H1 (cell line): ENCODE data around the gene PHACTR2. TPM values are rescaled to one million over a fixed set of nuclear protein-coding genes. Genes with fewer than 3 reads are reported as not detected.

Experiments used
- CTCF ChIA-PET: fragments of 300-600 bp; sonication (Branson Sonifier 250); formaldehyde crosslinking; loops from one replicate; lab custom pipeline; 2021; ENCODE audit not compliant: partially characterized antibody; lab: Charles Lee
- POLR2A ChIA-PET: fragments of 300-600 bp; sonication (Branson Sonifier 250); formaldehyde crosslinking; loops from one replicate; lab custom pipeline; 2021; ENCODE audit warnings: inconsistent platforms; ENCODE audit not compliant: partially characterized antibody; lab: Charles Lee
- DNase-seq, 2 experiments: peaks; one replicate each; pipeline versions ENCODE4 v3.0.0 to v3.0.0-alpha.2; 2010 to 2022; ENCODE audit warnings: low spot score in 2 of 2, low read depth in 1 of 2, mixed read lengths in 1 of 2
- FAIRE-seq: peaks from 2 replicates; lab custom pipeline; 2011; peaks lifted over from hg19 to GRCh38; lab: Jason Lieb, UNC
- H2AFZ ChIP-seq: 2 replicates; pipeline ENCODE4 v1.8.1; 2012; ENCODE audit warnings: low read length, inconsistent platforms
- H2AK5ac ChIP-seq: 2 replicates; pipeline ENCODE4 v1.6.1; 2013; ENCODE audit warnings: low read depth, low read length
- H2BK120ac ChIP-seq: replicated peaks from 2 replicates; pipeline ENCODE3; 2013; ENCODE audit warnings: low read depth, low read length, inconsistent platforms
- H2BK12ac ChIP-seq: 2 replicates; pipeline ENCODE4 v1.6.1; 2013; ENCODE audit warnings: low read depth, low read length
- H2BK15ac ChIP-seq: 2 replicates; pipeline ENCODE4 v1.6.1; 2013; ENCODE audit warnings: low read length
- H2BK20ac ChIP-seq: 2 replicates; pipeline ENCODE4 v1.6.1; 2013; ENCODE audit warnings: low read length
- H2BK5ac ChIP-seq: 2 replicates; pipeline ENCODE4 v1.6.1; 2013; ENCODE audit warnings: low read depth, low read length
- H3K14ac ChIP-seq: 2 replicates; pipeline ENCODE4 v1.6.1; 2013; ENCODE audit warnings: inconsistent platforms; ENCODE audit not compliant: insufficient read length
- H3K18ac ChIP-seq: 2 replicates; pipeline ENCODE4 v1.6.1; 2013; ENCODE audit warnings: low read length; ENCODE audit errors: extremely low read depth
- H3K23ac ChIP-seq: 2 replicates; pipeline ENCODE4 v1.6.1; 2013; ENCODE audit warnings: inconsistent platforms; ENCODE audit not compliant: insufficient read length
- H3K23me2 ChIP-seq: 2 replicates; pipeline ENCODE4 v1.6.1; 2013; ENCODE audit warnings: low read depth, low read length
- H3K27ac ChIP-seq: 2 replicates; pipeline ENCODE4 v1.6.1; 2011; ENCODE audit warnings: low read depth, low read length, inconsistent platforms
- H3K27me3 ChIP-seq, 4 experiments: replicated peaks in 1 of 4; 1 replicate in 1 of 4; 2 replicates in 3 of 4; pipeline versions ENCODE4 v1.6.1 to v1.8.1; 2011 to 2013; ENCODE audit warnings: low read length in 3 of 4, mild to moderate bottlenecking in 3 of 4, inconsistent platforms in 2 of 4, mixed read lengths in 2 of 4, moderate library complexity in 1 of 4; ENCODE audit not compliant: control insufficient read depth in 3 of 4, insufficient read depth in 3 of 4; ENCODE audit errors: extremely low read depth in 1 of 4
- H3K36me3 ChIP-seq, 4 experiments: 2 replicates each; pipeline versions ENCODE4 v1.6.1 to v1.8.1; 2011 to 2013; ENCODE audit warnings: mild to moderate bottlenecking in 4 of 4, low read length in 3 of 4, moderate library complexity in 2 of 4, control low read depth in 1 of 4, inconsistent platforms in 1 of 4; ENCODE audit not compliant: insufficient read depth in 4 of 4, control insufficient read depth in 2 of 4
- H3K4ac ChIP-seq: replicated peaks from 2 replicates; pipeline ENCODE3; 2013; ENCODE audit warnings: low read length, low read depth, mixed read lengths, inconsistent platforms; ENCODE audit not compliant: insufficient read length
- H3K4me1 ChIP-seq, 4 experiments: replicated peaks in 1 of 4; 1 replicate in 1 of 4; 2 replicates in 3 of 4; pipeline versions ENCODE4 v1.6.1 to v1.8.1; 2011 to 2013; ENCODE audit warnings: low read length in 3 of 4, inconsistent platforms in 2 of 4, mixed read lengths in 1 of 4; ENCODE audit not compliant: insufficient read depth in 4 of 4, control insufficient read depth in 3 of 4
- H3K4me2 ChIP-seq, 2 experiments: 2 replicates each; pipeline versions ENCODE4 v1.6.1 to v1.8.1; 2011 to 2013; ENCODE audit warnings: low read depth in 2 of 2, low read length in 2 of 2, control low read depth in 1 of 2, inconsistent platforms in 1 of 2, mild to moderate bottlenecking in 1 of 2; ENCODE audit not compliant: insufficient read depth in 1 of 2
- H3K4me3 ChIP-seq, 4 experiments: fragments of 200-600, 300-600 bp in 1 of 4; sonication (generic), shearing (Covaris generic), sonication (Bioruptor Twin) in 1 of 4; 2 replicates each; pipeline versions ENCODE4 v1.5.1 to v1.8.1; 2011 to 2016; ENCODE audit warnings: low read length in 4 of 4, low read depth in 3 of 4, control low read depth in 2 of 4, inconsistent platforms in 2 of 4, mild to moderate bottlenecking in 2 of 4, mixed read lengths in 1 of 4, moderate library complexity in 1 of 4; ENCODE audit not compliant: insufficient read depth in 2 of 4; ENCODE audit errors: extremely low read depth in 1 of 4
- H3K56ac ChIP-seq: replicated peaks from 2 replicates; pipeline ENCODE3; 2013; ENCODE audit warnings: low read depth, mild to moderate bottlenecking, mixed read lengths, low read length, inconsistent platforms; ENCODE audit not compliant: insufficient read length
- H3K79me1 ChIP-seq: 2 replicates; pipeline ENCODE4 v1.6.1; 2013; ENCODE audit warnings: low read depth, low read length, control low read depth
- H3K79me2 ChIP-seq, 2 experiments: 2 replicates each; pipeline versions ENCODE4 v1.6.1 to v1.8.1; 2012 to 2013; ENCODE audit warnings: low read length in 2 of 2, mild to moderate bottlenecking in 2 of 2, inconsistent platforms in 1 of 2; ENCODE audit not compliant: insufficient read depth in 2 of 2, control insufficient read depth in 1 of 2
- H3K9ac ChIP-seq, 4 experiments: replicated peaks in 1 of 4; 1 replicate in 1 of 4; 2 replicates in 3 of 4; pipeline versions ENCODE4 v1.6.1 to v1.8.1; 2011 to 2013; ENCODE audit warnings: low read depth in 3 of 4, low read length in 3 of 4, control low read depth in 2 of 4, mild to moderate bottlenecking in 2 of 4, moderate library complexity in 2 of 4, inconsistent platforms in 1 of 4; ENCODE audit errors: extremely low read depth in 1 of 4
- H3K9me3 ChIP-seq, 2 experiments: 2 replicates each; pipeline versions ENCODE4 v1.6.1 to v1.8.1; 2012 to 2013; ENCODE audit warnings: mild to moderate bottlenecking in 2 of 2, moderate library complexity in 2 of 2, control low read depth in 1 of 2, inconsistent platforms in 1 of 2, low read depth in 1 of 2, low read length in 1 of 2, mixed read lengths in 1 of 2; ENCODE audit not compliant: insufficient read depth in 2 of 2
- H4K20me1 ChIP-seq, 2 experiments: replicated peaks in 1 of 2; 2 replicates each; pipeline versions ENCODE3 to v1.8.1; 2011 to 2013; ENCODE audit warnings: inconsistent platforms in 2 of 2, low read length in 2 of 2, mild to moderate bottlenecking in 1 of 2; ENCODE audit not compliant: insufficient read depth in 2 of 2, control insufficient read depth in 1 of 2
- H4K5ac ChIP-seq: 2 replicates; pipeline ENCODE4 v1.6.1; 2013; ENCODE audit warnings: low read length, low read depth, mixed read lengths, inconsistent platforms; ENCODE audit not compliant: insufficient read length
- H4K8ac ChIP-seq: 2 replicates; pipeline ENCODE4 v1.8.0; 2013; ENCODE audit warnings: mild to moderate bottlenecking, moderate library complexity, low read length, inconsistent platforms; ENCODE audit not compliant: insufficient read depth; ENCODE audit errors: extremely low read depth
- H4K91ac ChIP-seq: replicated peaks from 2 replicates; pipeline ENCODE3; 2013; ENCODE audit warnings: low read length, mixed read lengths, inconsistent platforms; ENCODE audit not compliant: insufficient read length
- BACH1 ChIP-seq: IDR thresholded peaks from 2 replicates; pipeline ENCODE4 v1.6.1; 2012; ENCODE audit warnings: low read length, improper control_type of control experiment
- CBX5 ChIP-seq: fragments of 300-800, 300-1000 bp; sonication (generic); IDR thresholded peaks from 2 replicates; pipeline ENCODE4 v1.7.1; 2016; ENCODE audit warnings: antibody characterized with exemption, low read length, low read depth
- CHD1 ChIP-seq: IDR thresholded peaks from 2 replicates; pipeline ENCODE4 v1.6.1; 2012; ENCODE audit warnings: low read depth, low read length, improper control_type of control experiment
- CTCF ChIP-seq, 3 experiments: IDR thresholded peaks; 1 replicate in 2 of 3; 2 replicates in 1 of 3; pipeline versions ENCODE4 v1.5.1 to v1.6.1; 2011; ENCODE audit warnings: low read length in 3 of 3, mild to moderate bottlenecking in 3 of 3, inconsistent platforms in 2 of 3, low read depth in 1 of 3, moderate library complexity in 1 of 3; ENCODE audit not compliant: insufficient read depth in 1 of 3; ENCODE audit errors: control extremely low read depth in 1 of 3
- GABPA ChIP-seq: IDR thresholded peaks from 2 replicates; pipeline ENCODE4 v1.6.1; 2011; ENCODE audit warnings: mild to moderate bottlenecking, low read length, moderate library complexity, borderline replicate concordance; ENCODE audit not compliant: insufficient read depth
- KDM1A ChIP-seq: fragments of 200-600, 300-600 bp; sonication (generic); IDR thresholded peaks from 2 replicates; pipeline ENCODE4 v1.7.1; 2016; ENCODE audit warnings: mild to moderate bottlenecking, low read length, borderline replicate concordance
- MAX ChIP-seq: IDR thresholded peaks from 2 replicates; pipeline ENCODE4 v1.6.1; 2012; ENCODE audit warnings: inconsistent platforms
- RBBP5 ChIP-seq: IDR thresholded peaks from 2 replicates; pipeline ENCODE4 v1.7.1; 2012; ENCODE audit warnings: low read depth, mild to moderate bottlenecking, inconsistent platforms, low read length, moderate library complexity, borderline replicate concordance
- RXRA ChIP-seq: IDR thresholded peaks from 2 replicates; pipeline ENCODE4 v1.6.1; 2011; ENCODE audit warnings: low read depth, mild to moderate bottlenecking, low read length, moderate library complexity; ENCODE audit not compliant: insufficient read depth
- SAP30 ChIP-seq: fragments of 300-600 bp; sonication (generic); IDR thresholded peaks from 2 replicates; pipeline ENCODE4 v1.7.1; 2012; ENCODE audit warnings: low read length, moderate library complexity, mild to moderate bottlenecking, inconsistent platforms; ENCODE audit not compliant: insufficient read depth, insufficient replicate concordance
- TAF1 ChIP-seq: IDR thresholded peaks from 2 replicates; pipeline ENCODE4 v1.6.1; 2011; ENCODE audit warnings: mild to moderate bottlenecking, low read depth, low read length
- WGBS, 2 experiments: shearing (Covaris generic) in 1 of 2; methylation state at CpG; one replicate each; pipeline versions ENCODE4 v1.1.6 to v1.1.7; 2013 to 2015; ENCODE audit warnings: low lambda C conversion rate in 2 of 2, mixed read lengths in 2 of 2, inconsistent platforms in 1 of 2, low coverage in 1 of 2, missing lambda C conversion rate in 1 of 2; ENCODE audit not compliant: insufficient replicate concordance in 2 of 2, insufficient coverage in 1 of 2, insufficient read length in 1 of 2; ENCODE audit errors: extremely low coverage in 1 of 2, missing lambda C conversion rate in 1 of 2; 5-methylcytosine and 5-hydroxymethylcytosine counted together
- polyA plus RNA-seq, 7 experiments: library from polyadenylated mRNA; depleted of rRNA in 3 of 7; stranded (reverse) in 5 of 7; unstranded in 2 of 7; fragments of >200 nt in 5 of 7; fragments of 200-250 nt in 2 of 7; gene quantifications; 1 replicate in 5 of 7; 2 replicates in 1 of 7; 4 replicates in 1 of 7; pipeline versions ENCODE4 v1.2.1 to v1.2.3, GENCODE V29; 2011 to 2013; ENCODE audit warnings: missing spikeins in 2 of 7, mixed read lengths in 2 of 7
- total RNA-seq: library from RNA; stranded (reverse); fragmentation: NEBNext Ultra II Directional; extraction: Animal tissue kit (Norgen Biotek cat#: 25700); gene quantifications from 2 replicates; pipeline ENCODE4 v1.2.1, GENCODE V29; 2021

Gene PHACTR2
- total and polyA plus RNA-seq, 2 of the 8 experiments (the other 6 are each of a cell fraction or from before 2014, with no cell fraction given): 16.9 to 131 TPM

GRCh38 chr6:143699430-143699825, 21.7 kb downstream of the PHACTR2 start:
- no peak overlapping the region for H2AFZ ChIP-seq
- no peak overlapping the region for H3K18ac ChIP-seq
- H2BK15ac ChIP-seq: no peak overlapping the region
- ChIA-PET CTCF (interaction anchor here (0.6 to 3.0 kb wide), 15 partner anchors 10 to 242 kb away, joined by 3 to 13 read pairs (median 3); no protein-coding TSS in a partner anchor), POLR2A (interaction anchor here (1.2 kb wide), 1 partner anchor 44 kb away, joined by 4 read pairs; no protein-coding TSS in a partner anchor)
- no peaks in the 10 kb centered on the region for H3K27me3 ChIP-seq
- H3K4me3 ChIP-seq: no peak overlapping the region
- H3K79me1 ChIP-seq: peaks cover 3% of the 10 kb centered on the region; the same call in 1 of the 2 replicates
- H2AK5ac ChIP-seq: no peak overlapping the region
- H2BK5ac ChIP-seq: no peak overlapping the region
- H3K56ac ChIP-seq: no peak overlapping the region
- no peak overlapping the region for H2BK20ac ChIP-seq
- no peak overlapping the region for H3K4me2 ChIP-seq
- no peak overlapping the region; a peak in 1 of 7 replicates for H3K9ac ChIP-seq
- H3K14ac ChIP-seq: no peak overlapping the region
- H2BK120ac ChIP-seq: no peak overlapping the region
- H3K4me1 ChIP-seq: peaks cover 0 to 11% (median 3%) of the 10 kb centered on the region in 4 experiments; a peak in 3 of 7 replicates
- no peak overlapping the region for H2BK12ac ChIP-seq
- H3K4ac ChIP-seq: no peak overlapping the region
- FAIRE-seq: no peak
- no peak overlapping the region for H3K23ac ChIP-seq
- no peaks in the 10 kb centered on the region for H4K20me1 ChIP-seq
- no peak overlapping the region for H4K5ac ChIP-seq
- 90% methylated on average over 3 of the region's 3 CpGs; no CpG with 5 or more reads in 1 of the 2 experiments for WGBS, 2 experiments
- 0 out of 4 replicates have a peak, but pooled peaks cover 0 to 4% of the 10 kb centered on the region in 2 experiments for H3K9me3 ChIP-seq
- H4K91ac ChIP-seq: no peak overlapping the region
- DNase-seq: no peak
- no peak overlapping the region for H3K27ac ChIP-seq
- no peaks in the 10 kb centered on the region for H3K23me2 ChIP-seq
- H3K36me3 ChIP-seq: no peaks in the 10 kb centered on the region; a peak in 2 of 8 replicates
- peaks cover 3 to 97% of the 10 kb centered on the region in 2 experiments; a peak in 3 of 4 replicates for H3K79me2 ChIP-seq
- no peak overlapping the region for H4K8ac ChIP-seq
- no peak for TF ChIP-seq CTCF (IDR thresholded peaks at IDR 0.05; ENCODE audit: control extremely low read depth in 1 of 3, insufficient read depth in 1 of 3, low read depth in 1 of 3, low read length in 3 of 3)
- TF ChIP-seq CBX5: no peak
- no peak for TF ChIP-seq BACH1
- TF ChIP-seq RXRA: no peak
- TF ChIP-seq RBBP5: no peak
- no peak for TF ChIP-seq TAF1
- no peak for TF ChIP-seq KDM1A
- TF ChIP-seq GABPA: no peak
- no peak for TF ChIP-seq CHD1
- no peak for TF ChIP-seq MAX
- no peak for TF ChIP-seq SAP30
